GM08714 (cell line): ENCODE data around the gene THSD4.

Source experiments
- H3K4me3 ChIP-seq: fragments of 200-500 bp; sonication (Bioruptor generic); 2 replicates; pipeline ENCODE4 v1.5.1; 2014; ENCODE audit warnings: mild to moderate bottlenecking, low read length, inconsistent platforms
- ZNF274 ChIP-seq: IDR thresholded peaks from 2 replicates; pipeline ENCODE4 v1.6.1; 2012; ENCODE audit warnings: mild to moderate bottlenecking, low read depth, low read length

THSD4 gene

DNA sequence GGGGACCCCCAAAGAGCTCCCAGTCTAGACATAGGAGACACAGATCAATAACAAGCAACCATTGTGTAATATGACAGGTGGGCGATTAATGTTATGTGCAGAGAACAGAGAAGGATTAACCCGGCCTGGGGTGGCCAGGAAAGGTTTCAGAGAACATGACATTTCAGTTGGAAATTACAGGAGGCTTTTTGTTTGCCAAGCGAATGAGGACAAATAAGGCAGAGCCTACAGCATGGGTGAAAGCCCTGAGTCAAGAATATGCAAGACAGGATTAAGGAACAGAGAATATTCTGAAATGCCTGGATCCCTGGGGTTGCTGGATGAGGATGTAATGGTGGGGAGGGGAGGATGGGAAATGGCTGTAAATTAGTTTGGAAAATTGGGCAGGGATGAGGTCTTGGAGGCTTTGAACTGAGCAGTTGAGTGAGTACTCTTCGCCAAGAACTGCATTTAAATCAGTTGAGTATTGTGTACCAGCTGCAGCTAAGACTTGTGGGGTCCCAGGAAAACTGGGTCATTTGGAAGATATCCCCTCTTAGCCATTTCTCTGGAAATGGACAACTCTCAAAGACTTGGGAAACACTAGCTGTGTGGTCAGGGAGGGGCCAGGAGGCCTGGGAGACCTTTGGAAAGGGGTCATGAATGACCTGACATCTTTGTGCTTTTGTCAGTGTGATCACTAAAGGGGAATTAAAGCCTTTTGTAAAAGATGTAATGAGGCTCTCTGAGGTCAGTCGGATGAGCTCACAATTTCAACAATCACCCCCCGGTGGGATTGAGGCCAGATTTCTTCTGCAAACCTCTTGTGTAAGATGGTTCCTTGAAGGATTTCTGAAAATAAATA is 496.5 kb downstream of the THSD4 start:
- TF ChIP-seq ZNF274, result no peak
- H3K4me3 ChIP-seq, result no peak overlapping the region

DNA sequence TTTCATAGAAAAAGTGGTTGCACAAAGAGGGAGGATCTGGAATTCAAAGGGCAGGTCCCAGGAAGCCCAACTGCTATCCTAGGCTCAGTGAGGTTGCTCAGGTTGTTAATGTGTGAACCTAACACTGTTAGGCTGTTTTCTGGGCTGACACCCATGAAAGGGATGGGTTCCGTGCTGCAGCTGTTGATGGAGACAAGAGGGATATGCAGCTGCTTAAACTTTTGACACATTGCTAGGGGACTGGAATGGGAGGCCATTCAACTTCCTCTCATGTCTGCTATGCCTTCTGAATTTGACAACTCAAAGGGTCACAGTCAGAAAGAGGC is 497.1 kb downstream of the THSD4 start:
- TF ChIP-seq ZNF274, result no peak
- no peak overlapping the region for H3K4me3 ChIP-seq

DNA sequence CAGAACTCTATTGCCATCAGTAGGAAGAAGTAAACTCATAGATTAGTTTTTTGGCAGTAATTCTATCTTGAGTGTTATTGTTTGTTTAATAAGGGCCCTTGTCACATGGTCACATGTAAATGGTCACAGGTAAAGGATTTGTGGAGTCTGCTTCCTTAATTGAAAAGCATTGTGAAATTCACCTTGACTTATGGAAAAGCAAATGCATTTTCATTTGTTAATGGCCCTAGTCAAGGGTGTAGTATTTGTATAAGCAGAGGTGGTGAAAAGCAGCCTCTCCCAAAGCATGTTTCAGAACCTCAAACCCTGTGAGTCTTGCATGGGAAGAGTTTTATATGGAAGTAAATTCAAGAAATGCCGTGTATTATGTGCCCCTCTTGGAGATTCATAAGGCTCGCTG is 497.6 kb downstream of the THSD4 start:
- no peak for TF ChIP-seq ZNF274

DNA sequence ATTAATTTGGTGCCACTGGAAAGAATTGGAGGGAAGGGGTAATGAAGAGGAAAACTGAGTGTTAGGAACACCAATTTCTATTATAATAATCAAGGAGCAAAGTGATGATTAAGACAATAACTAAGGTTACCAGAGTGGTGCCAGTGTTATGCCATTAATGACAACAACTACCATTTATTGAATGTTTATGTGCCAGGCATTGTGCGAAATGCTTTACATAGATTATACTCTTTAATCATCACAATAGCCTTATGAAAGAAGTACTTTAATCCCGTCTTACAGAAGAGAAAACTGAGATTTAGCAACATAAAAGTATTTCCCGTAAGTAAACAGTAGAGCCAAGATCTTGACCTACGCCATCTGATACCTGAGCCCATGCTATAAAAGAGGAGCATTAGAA is 507.8 kb downstream of the THSD4 start:
- TF ChIP-seq ZNF274, result no peak
- H3K4me3 ChIP-seq, result no peak overlapping the region

More for the DNA sequence above, 497.6 kb downstream of the THSD4 start:
- H3K4me3 ChIP-seq, result no peak overlapping the region

DNA sequence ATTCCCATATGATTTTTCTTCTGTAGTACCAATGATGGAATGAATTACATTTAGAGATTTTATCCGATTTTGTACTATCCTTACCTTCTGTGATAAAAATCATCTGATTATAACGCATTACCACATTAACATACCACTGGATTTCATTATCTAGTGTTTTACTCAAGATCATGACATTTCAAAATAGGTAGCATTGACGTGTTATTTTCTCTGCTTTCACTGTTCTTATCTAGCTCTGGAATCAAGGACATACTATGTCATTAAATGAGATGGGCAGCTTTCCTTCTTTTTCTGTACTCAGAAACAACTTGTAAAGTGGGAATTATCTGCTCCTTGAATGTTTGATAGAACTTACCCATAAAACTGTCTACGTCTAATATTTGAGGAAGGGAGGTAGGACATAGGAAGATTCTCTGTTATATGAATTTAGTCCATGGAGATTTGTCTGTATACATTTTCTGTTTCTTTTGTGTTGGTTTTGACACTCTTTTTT is 511.4 kb downstream of the THSD4 start:
- no peak for TF ChIP-seq ZNF274
- H3K4me3 ChIP-seq, result no peak overlapping the region

DNA sequence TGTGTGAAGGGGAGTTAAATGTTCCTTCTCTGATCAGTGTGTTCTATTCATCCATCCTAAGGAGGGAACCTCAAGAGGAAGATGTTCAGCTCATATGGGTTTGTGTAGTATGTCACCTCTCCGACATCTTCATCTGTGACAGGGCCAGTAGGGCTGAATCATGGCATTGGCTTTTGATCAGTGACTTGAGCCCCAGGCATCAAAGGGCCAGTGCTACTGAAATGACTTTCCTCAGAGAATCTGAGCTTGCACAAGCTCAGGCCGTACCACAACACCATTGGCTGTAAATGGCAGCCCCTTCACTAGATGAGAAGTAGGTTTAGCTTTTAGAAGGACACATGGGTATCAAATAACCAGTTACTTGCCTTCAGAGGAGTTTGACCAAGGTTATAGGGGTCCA is 511.9 kb downstream of the THSD4 start:
- no peak overlapping the region for H3K4me3 ChIP-seq
- TF ChIP-seq ZNF274, result no peak

DNA sequence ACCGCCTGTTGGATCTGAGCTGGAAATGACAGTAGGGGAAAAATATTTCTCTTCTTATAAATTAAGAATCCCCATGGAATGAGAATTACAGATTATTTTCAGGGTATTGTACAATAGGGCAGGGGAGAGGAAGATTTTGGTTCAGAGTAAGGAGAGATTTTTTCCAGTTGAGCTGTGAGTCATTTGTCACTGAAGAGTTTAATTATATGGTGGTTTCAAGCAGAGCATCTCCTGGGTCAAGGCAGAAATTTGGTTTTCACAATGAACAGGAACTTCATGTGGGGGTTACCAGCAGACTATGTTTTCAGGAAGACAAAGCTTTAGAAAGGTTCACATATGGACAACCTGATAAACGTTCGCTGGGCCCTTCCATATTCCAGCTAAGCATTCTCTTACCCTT is 512.3 kb downstream of the THSD4 start:
- no peak overlapping the region for H3K4me3 ChIP-seq
- TF ChIP-seq ZNF274, result no peak

DNA sequence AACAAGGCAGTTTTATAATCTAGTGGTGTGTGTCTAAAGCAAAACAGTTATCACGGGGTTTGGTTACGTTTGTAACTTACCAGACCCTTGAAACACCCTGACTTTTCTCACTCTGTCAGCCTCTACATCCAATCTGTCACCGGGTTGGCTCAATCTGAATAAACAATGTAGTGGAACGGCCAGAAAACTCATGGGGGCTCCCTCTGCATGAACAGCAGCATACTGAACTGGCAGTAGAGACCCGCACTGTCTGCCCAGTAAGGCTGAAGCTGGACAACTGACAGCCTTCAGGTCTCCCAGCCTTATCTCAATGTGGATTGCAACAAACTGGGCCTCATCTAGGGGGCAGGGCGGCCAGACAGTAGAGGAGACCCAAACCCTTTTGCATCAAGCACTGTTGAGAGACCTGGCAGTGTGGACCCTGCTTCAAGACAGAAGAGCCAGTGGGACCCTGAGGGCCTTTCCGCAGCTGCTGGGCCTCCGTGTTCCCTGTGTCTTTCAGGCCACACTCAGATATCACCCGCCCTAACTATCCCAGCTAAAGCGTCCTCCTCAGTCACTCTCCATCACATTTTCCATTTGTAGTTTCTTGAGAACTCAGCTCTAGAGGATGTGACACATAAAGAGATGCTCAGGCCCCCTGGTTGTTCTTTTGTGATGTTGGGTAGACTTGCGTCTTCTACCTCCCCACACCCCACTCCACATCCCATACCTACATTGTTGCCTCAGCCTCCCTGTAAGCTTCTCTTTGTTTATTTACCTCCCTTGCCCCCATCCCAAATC is 513.9 kb downstream of the THSD4 start:
- no peak for TF ChIP-seq ZNF274
- H3K4me3 ChIP-seq, result no peak overlapping the region

DNA sequence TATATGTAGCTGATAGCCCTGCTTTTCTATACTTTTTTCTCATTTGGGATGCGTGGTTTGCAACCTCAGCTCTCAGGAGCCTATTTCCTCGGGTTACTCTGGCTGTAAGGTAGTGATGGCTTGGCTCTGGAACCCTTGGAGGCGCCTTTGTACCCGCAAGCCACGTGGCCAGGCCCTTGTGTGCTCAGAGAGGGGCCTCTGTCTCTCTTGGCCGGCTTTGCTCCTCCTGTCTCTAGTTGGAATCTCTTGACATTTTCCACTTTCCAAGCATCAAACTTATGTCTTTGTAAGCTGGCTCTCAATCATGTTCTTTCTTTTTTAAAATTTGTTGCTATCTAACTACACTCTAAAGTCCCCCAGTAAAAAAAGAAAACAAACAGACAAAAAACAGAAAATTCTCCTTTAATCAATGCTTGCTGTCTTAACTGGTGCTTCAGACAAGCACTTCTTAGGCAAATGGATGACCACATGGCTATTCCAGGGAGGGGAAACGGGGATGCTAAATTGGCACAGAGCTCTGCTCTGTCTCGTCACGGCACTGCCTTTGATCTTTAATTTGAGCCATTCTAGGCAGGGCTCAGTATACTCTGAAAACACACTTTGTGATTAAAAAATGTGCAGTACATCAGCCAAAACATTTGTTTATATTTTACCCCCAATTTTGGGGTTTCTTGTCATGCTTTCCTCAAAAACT is 514.7 kb downstream of the THSD4 start:
- H3K4me3 ChIP-seq, result no peak overlapping the region
- TF ChIP-seq ZNF274, result no peak

DNA sequence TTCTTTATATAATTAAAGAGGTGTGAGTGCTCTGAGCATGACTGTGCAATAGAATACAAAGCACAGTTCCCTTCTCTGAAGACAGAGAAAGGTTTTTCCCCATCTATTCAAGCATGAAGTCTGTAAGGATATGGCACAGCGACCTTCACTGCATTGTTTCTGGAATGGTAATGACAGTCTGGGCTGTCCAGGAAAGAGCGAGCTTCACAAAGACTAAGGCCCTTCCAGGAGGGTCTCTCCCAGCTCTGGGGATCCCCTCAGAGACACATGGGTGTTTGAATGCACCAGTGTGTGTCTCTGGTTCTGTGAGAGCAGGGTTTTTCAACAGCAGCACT is 515.2 kb downstream of the THSD4 start:
- TF ChIP-seq ZNF274, result no peak
- H3K4me3 ChIP-seq, result no peak overlapping the region

DNA sequence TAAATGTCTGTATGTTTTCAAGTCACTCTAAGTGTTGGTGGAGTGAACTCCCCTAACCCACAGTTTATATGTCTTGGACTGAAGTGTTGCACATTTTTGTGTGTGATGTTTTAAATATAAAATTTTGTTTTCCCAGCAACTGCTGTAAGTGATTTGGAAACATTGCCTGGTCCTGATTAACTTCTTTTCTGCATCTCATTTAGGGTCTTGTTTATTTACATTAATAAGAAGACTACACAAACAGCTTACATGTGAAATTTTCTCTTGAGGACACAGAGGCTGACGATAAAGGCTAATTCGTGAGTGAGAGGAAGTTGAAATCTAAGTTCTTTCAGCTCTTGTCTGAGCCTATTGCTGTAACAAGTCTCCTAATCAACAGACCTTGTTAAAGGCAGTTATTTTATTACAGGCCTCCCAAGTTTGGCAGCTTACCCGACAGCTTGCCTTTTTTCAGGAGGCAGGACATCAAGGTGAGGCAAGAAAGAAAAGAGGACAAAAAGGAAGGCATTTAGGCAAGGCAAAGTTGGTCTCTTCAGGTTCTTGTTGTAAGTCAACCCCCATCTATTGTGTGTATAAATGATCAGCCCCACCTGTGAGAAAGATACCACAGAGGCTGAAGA is 517.4 kb downstream of the THSD4 start:
- no peak for TF ChIP-seq ZNF274

DNA sequence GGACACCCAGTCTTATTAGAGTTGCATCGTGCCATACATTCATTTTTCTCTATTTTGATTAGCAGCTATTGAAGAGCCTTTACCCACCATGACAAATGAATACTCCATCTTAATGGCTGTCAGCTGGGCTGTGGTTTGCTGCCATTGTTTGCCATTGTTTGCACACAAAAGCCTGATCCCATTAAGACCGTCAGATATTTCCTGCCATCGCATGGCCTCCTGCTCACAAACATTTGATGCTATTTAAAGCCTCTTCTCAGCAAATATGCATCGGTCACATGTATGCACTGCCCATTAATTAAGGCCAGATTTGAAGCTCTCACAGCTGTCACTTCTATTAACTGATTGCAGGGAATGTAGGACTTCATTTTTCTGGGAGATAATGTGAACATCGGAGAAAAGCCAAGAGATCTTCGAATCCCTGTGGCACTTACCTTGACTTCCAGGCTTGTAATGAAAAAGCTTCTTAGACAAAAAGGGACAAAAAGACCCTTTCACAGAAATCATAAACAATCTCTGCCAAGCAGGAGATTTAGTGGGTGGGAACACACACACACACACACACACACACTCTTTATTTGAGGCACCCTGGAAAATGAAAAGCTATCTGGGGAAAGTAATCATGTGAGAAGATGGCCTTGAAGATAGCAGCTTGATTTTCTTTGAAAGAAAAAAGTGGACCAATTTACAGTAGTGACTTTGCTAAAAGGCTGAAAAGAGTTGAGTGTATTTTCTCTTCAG is 519.7 kb downstream of the THSD4 start:
- no peak for TF ChIP-seq ZNF274
- no peak overlapping the region for H3K4me3 ChIP-seq

More for the DNA sequence above, 517.4 kb downstream of the THSD4 start:
- H3K4me3 ChIP-seq, result no peak overlapping the region

DNA sequence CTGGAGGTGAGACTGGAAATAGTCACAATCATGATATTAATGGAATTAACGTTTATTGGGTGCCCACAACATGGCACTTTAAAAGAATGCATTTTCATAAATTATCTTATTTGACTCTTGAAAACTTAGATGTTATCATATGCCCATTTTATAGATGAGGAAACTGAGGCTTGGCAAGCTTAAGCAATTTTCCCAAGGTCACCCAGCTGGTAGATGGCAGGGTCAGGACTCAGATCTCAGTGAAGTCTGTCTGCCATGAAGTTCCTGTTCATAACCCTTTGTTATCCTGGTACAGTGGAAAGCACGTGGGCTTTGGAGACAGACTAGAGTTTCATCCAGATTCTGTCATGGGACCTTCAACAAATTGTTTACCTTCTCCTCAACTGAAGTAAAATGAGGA is 520.5 kb downstream of the THSD4 start:
- no peak overlapping the region for H3K4me3 ChIP-seq
- no peak for TF ChIP-seq ZNF274

DNA sequence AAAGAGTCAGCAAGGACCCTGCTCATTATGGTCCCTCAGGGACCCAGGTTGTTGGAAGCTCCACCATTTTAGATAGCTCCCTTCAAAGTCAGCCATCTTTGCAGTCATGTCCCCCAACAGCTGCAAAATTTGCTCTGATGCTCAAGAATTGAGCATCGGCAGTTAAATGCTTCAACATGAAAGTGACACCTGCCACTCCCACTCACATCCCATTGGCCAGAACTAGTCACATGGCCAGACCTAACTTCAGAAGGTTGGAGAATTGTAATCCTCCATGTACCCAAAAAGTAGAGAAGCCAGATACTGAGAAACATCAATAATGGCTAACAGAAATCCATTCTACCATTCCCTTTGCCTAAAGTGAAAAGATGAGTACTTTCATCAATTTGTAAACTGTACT is 523.6 kb downstream of the THSD4 start:
- H3K4me3 ChIP-seq, result no peak overlapping the region
- no peak for TF ChIP-seq ZNF274

DNA sequence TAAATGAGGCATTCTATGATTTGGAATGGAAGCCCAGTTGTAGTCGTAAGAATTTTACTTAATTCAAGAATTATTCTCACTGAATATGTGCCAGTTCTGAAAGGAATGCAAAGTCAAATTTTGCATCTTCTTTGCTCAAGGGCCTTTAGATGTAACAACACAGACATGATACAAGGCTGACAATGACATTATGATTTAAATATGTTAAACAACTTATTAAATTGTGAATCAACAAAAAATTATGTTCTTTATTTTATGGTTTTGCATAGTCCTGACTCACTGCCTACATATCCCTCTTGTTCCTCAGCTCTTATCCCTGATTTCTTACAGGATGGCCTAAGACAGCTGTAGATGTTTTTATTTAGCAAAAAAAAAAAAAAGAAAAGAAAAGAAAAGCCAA is 524.2 kb downstream of the THSD4 start:
- no peak for TF ChIP-seq ZNF274
- no peak overlapping the region for H3K4me3 ChIP-seq
